Measurements from ENCODE around the gene CATSPERD. TPM values are rescaled to one million over a fixed set of nuclear protein-coding genes. Genes with fewer than 3 reads are reported as not detected.

CATSPERD gene
- total RNA-seq, 1 experiment from 2014 or later, result not detected

DNA sequence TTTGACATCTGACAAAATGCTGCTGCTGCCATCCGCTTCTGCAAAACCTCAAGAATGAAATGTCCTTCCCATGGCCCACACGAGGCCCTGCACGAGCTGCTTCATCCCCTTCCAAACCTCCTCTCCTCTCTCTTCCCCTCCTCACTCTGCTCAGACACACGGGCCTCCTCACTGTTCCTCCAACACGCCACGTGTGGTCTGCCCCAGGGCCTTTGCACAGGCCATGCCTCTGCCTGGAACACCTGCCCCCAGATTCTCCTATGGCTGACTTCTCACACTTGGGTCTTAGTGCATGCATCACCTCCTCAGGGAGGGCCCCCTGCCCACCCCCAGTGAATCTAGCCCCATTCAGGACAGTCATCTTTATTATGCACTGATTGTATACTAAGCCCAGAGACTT lies 100.3 kb downstream of the CATSPERD start:
- Mint-ChIP-seq H3K27me3 (ENCODE audit: unreplicated experiment) (no peaks in the 10 kb centered on the region), H3K4me3 (ENCODE audit: low read depth, unreplicated experiment) (no peak overlapping the region), H3K27ac (ENCODE audit: unreplicated experiment) (no peak overlapping the region), H3K9me3 (ENCODE audit: low read depth, unreplicated experiment) (no peaks in the 10 kb centered on the region), H3K4me1 (ENCODE audit: low read depth, unreplicated experiment) (peaks cover 32% of the 10 kb centered on the region), H3K36me3 (ENCODE audit: insufficient read depth, unreplicated experiment) (peaks cover 9% of the 10 kb centered on the region)
- TF ChIP-seq, protein P1, sequence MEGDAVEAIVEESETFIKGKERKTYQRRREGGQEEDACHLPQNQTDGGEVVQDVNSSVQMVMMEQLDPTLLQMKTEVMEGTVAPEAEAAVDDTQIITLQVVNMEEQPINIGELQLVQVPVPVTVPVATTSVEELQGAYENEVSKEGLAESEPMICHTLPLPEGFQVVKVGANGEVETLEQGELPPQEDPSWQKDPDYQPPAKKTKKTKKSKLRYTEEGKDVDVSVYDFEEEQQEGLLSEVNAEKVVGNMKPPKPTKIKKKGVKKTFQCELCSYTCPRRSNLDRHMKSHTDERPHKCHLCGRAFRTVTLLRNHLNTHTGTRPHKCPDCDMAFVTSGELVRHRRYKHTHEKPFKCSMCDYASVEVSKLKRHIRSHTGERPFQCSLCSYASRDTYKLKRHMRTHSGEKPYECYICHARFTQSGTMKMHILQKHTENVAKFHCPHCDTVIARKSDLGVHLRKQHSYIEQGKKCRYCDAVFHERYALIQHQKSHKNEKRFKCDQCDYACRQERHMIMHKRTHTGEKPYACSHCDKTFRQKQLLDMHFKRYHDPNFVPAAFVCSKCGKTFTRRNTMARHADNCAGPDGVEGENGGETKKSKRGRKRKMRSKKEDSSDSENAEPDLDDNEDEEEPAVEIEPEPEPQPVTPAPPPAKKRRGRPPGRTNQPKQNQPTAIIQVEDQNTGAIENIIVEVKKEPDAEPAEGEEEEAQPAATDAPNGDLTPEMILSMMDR (IDR thresholded peaks at IDR 0.05; ENCODE audit: unreplicated experiment), result no peak
- no peak for DNase-seq
- no TSS peak for BruUV-seq (replicated peaks)
- CTCF ChIA-PET, result no interaction called here
- intact Hi-C loops (cut with micrococcal nuclease; ENCODE audit: unreplicated experiment), result no loop called here

DNA sequence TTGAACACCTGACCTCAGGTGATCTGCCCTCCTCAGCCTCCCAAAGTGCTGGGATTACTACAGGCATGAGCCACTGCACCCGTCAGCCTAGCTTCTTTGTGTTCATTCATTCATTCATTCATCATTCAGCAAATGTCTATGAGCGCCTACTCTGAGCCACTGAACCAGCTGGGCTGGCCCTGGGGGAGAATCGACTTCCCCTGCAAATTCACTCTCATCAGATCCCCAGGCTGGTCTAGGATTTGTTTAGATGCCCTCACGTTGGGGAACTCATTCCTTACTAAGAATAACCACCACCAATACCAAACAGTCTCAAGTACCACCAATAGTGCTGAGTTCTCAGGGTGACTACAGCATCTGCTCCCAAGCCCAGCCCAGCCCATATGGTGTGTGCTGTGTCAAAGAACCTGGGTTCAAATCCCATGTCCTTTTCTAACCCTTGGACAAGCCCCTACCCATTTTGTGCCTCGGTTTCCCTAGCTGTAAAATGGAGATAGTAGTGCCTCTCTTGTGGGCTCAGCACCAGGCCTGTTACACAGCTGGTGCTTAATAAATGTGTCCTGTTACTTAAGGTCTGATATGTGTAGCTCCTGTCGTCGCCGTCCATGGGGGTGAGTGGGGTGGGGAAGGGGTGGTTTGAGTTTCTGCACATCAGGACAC lies 101.2 kb downstream of the CATSPERD start:
- TF ChIP-seq, protein P1 (IDR thresholded peaks at IDR 0.05; ENCODE audit: unreplicated experiment), result no peak
- no peak for DNase-seq
- no peaks in the 10 kb centered on the region for H3K27me3 Mint-ChIP-seq (ENCODE audit: unreplicated experiment)
- CTCF ChIA-PET, result interaction anchor here (0.6 kb wide), 1 partner anchor 8 kb away, joined by 3 read pairs; no protein-coding TSS in a partner anchor
- no peak overlapping the region for H3K27ac Mint-ChIP-seq (ENCODE audit: unreplicated experiment)
- peaks cover 28% of the 10 kb centered on the region for H3K4me1 Mint-ChIP-seq (ENCODE audit: low read depth, unreplicated experiment)
- no peaks in the 10 kb centered on the region for H3K9me3 Mint-ChIP-seq (ENCODE audit: low read depth, unreplicated experiment)
- no TSS peak for BruUV-seq (replicated peaks)
- intact Hi-C loops (cut with micrococcal nuclease; ENCODE audit: unreplicated experiment), result no loop called here
- H3K4me3 Mint-ChIP-seq (ENCODE audit: low read depth, unreplicated experiment), result no peak overlapping the region
- H3K36me3 Mint-ChIP-seq (ENCODE audit: insufficient read depth, unreplicated experiment), result peaks cover 10% of the 10 kb centered on the region

DNA sequence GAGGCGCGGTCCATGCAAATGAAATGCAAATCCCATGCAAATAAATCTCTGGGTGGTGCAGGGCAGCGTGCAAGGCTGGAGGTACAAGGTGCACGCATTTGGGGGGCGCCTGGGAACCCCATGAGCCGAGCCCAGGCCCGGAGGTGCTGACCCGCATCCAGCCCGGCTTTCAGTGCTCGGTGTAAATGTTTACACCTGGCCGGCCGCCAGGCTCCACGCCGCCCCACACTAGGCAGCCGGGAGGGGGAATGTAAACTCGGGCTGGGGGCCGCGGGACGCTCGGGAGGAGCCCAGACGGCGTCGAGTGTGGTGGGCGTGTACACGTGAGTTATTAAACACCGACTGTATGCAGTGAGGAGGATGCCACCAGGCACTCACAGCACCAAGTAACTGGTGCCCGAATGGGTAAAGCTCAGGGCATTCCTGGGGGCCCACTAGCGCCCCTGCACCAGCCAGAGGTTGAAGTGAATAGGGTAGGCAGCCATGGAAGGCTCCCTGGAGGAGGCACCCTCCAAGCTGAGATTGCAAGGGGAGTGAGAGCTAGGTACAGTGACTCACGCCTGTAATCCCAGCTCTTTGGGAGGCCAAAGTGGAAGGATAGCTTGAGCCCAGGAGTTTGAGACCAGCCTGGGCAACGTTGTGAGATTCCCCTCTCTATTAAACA lies 101.9 kb downstream of the CATSPERD start:
- TF ChIP-seq, protein P1 (IDR thresholded peaks at IDR 0.05; ENCODE audit: unreplicated experiment), result no peak
- Mint-ChIP-seq H3K36me3 (ENCODE audit: insufficient read depth, unreplicated experiment) (peaks cover 16% of the 10 kb centered on the region), H3K4me3 (ENCODE audit: low read depth, unreplicated experiment) (no peak overlapping the region), H3K4me1 (ENCODE audit: low read depth, unreplicated experiment) (peaks cover 22% of the 10 kb centered on the region), H3K27ac (ENCODE audit: unreplicated experiment) (no peak overlapping the region), H3K27me3 (ENCODE audit: unreplicated experiment) (no peaks in the 10 kb centered on the region), H3K9me3 (ENCODE audit: low read depth, unreplicated experiment) (no peaks in the 10 kb centered on the region)
- BruUV-seq (replicated peaks), result no TSS peak
- no peak for DNase-seq
- CTCF ChIA-PET, result interaction anchor here (0.6 kb wide), 2 partner anchors 7 to 206 kb away, joined by 3 read pairs; no protein-coding TSS in a partner anchor
- intact Hi-C loops (cut with micrococcal nuclease; ENCODE audit: unreplicated experiment), result no loop called here

DNA sequence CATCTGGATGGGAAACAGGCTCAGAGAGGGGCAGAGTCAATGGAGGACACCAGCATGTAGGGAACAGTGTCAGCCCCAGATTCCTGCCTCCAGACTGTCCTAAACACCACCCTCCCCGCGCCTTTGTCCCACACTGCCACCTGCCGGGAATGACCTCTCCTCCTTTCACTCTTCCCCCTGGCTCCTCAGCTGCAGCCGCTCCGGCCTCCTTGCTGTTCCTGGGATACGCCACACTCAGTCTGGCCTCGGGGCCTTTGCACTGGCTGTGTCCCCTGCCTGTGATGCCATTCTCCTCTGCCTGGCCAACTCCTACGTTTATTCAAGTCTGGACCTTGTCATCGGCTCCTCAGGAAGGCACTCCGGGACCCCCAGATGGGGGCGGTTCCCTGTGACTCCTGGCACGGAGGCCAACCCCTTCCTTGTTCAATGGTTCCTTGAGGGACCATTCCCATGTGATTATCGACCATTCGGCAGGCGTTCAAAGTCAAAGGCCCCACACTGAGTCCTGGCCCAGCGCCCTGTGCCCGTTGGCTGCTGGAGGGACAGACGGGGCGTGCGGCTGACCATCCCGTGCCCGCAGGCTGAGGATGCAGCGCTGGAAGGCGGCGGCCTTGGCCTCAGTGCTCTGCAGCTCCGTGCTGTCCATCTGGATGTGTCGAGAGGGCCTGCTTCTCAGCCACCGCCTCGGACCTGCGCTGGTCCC lies 103.3 kb downstream of the CATSPERD start:
- H3K27me3 Mint-ChIP-seq (ENCODE audit: unreplicated experiment), result no peaks in the 10 kb centered on the region
- peak; percentile 46 for DNase-seq
- no peak overlapping the region for H3K4me3 Mint-ChIP-seq (ENCODE audit: low read depth, unreplicated experiment)
- no peaks in the 10 kb centered on the region for H3K9me3 Mint-ChIP-seq (ENCODE audit: low read depth, unreplicated experiment)
- no TSS peak for BruUV-seq (replicated peaks)
- H3K4me1 Mint-ChIP-seq (ENCODE audit: low read depth, unreplicated experiment), result peaks cover 9% of the 10 kb centered on the region
- TF ChIP-seq, protein P1 (IDR thresholded peaks at IDR 0.05; ENCODE audit: unreplicated experiment), result peak; percentile 17
- intact Hi-C loops (cut with micrococcal nuclease; ENCODE audit: unreplicated experiment), result no loop called here
- H3K36me3 Mint-ChIP-seq (ENCODE audit: insufficient read depth, unreplicated experiment), result peaks cover 17% of the 10 kb centered on the region
- no peak overlapping the region for H3K27ac Mint-ChIP-seq (ENCODE audit: unreplicated experiment)
- CTCF ChIA-PET, result no interaction called here

Measured in Calu3 (cell line).